ENCODE results near the gene BTBD9.

DNA sequence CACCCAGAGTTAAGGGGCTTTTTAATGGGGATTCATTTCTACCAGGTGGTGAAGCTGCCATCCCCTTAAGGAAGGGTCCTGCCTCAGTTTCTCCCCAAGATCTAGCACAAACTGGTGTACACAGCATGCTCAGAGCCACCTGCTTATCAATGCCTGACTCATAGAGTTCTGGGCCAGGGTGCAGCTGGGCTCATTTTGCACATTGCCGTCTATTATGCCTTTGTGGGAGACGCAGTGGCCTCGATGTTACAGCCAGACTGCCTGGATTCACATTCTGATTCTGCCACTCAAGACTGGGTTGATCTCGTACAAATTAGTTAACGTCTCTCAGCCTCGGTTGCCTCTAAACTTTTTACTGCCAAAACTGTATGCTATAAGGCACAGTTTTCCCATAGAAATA lies 454.5 kb downstream of the BTBD9 start:
- TF ChIP-seq, protein P1, sequence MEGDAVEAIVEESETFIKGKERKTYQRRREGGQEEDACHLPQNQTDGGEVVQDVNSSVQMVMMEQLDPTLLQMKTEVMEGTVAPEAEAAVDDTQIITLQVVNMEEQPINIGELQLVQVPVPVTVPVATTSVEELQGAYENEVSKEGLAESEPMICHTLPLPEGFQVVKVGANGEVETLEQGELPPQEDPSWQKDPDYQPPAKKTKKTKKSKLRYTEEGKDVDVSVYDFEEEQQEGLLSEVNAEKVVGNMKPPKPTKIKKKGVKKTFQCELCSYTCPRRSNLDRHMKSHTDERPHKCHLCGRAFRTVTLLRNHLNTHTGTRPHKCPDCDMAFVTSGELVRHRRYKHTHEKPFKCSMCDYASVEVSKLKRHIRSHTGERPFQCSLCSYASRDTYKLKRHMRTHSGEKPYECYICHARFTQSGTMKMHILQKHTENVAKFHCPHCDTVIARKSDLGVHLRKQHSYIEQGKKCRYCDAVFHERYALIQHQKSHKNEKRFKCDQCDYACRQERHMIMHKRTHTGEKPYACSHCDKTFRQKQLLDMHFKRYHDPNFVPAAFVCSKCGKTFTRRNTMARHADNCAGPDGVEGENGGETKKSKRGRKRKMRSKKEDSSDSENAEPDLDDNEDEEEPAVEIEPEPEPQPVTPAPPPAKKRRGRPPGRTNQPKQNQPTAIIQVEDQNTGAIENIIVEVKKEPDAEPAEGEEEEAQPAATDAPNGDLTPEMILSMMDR (conservative IDR thresholded peaks at IDR 0.05; ENCODE audit: low read depth, low read length), result no peak
- TF ChIP-seq EZH2phosphoT487 (IDR thresholded peaks at IDR 0.05; ENCODE audit: borderline replicate concordance, low read length) (no peak), EZH2 (IDR thresholded peaks at IDR 0.05; ENCODE audit: low read length, unreplicated experiment) (no peak)

All from PC-3 (cell line).